ENCODE results near the gene PLOD1.

DNA sequence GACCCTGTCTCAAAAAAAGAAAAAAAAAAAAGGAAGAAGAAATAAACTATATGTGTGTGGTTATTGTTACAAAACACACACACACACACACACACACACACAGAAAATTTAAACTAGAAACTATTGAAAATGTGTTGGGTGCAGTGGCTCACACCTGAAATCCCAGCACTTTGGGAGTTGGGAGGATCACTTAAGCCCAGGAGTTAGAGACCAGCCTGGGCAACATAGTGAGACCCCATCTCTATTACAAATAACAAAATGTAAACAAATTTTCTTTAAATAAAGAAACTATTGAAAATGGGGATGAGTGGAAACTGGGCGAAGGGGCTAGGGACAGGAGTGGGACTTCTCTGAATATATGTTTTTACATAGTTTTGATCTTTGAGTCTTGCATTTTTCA is 31.3 kb upstream of the PLOD1 start:
- TF ChIP-seq EZH2 (IDR thresholded peaks at IDR 0.05; ENCODE audit: borderline replicate concordance, low read depth, low read length, poor library complexity, severe bottlenecking) (no peak), CTCF (conservative IDR thresholded peaks at IDR 0.05; ENCODE audit: low read depth, low read length) (no peak)

All from A673 (cell line).